Femur (tissue), 1 donor: ENCODE data around the gene NLE1.
"Not testable (repeated sequence)": the region's sequence is repeated elsewhere in the genome, so short reads cannot be mapped to it uniquely, and the experiment has no call there.

Experiments used
- DNase-seq: peaks from one replicate; pipeline ENCODE4 v3.0.0-alpha.2; 2017

Gene NLE1

GRCh38 chr17:35141681-35142466 is at the start of gene NLE1:
TSS of gene NLE1 (minus strand) at chr17:35142303. CDS start at chr17:35142275, 28 bp downstream.
- DNase-seq = peak; percentile 88

DNA sequence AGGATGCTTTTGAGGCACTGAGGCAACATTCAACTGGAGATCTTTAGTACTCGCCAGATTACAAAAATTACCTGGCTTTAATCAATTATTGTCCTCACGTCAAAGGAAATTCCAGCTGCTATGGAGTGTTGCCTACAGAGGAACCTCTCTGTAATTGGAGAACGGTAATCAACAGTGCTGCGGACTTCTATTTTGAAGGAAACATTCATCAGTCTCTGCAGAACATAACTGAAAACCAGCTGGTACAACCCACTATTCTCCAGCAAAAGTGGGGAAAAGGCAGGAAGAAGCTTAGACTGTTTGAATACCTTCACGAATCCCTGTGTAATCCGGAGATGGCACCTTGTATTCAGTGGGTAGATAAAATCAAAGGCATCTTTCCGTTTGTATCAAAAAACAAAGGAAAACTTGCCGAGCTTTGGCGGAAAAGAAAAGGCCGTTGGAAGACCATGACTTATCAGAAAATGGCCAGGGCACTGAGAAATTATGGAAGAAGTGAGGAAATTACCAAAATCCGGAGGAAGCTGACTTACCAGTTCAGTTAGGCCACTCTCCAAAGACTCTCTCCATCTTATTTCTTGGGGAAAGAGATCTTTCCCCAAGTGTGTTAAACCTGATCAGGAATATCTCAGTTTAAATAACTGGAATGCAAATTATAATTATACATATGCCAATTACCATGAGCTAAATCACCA is 49.0 kb upstream of the NLE1 start:
- no peak for DNase-seq

DNA sequence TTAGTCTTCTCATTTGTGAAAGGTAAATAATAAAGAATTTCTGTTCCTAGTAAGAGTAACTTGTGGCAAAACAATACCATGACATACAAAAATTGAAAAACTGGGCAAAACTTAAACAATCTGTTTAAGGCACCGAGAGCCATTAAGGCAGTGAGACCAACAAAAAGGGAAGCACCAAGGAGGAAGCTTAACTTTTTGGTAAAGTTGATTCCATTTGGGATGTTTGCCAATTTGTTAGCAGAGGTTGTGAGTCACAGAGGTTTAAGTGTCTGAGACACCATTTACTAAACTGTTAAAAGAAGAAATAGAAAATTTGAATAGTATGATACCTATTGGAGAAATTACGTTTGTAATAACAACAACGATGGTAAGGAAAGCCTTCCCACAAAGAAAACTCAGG is 47.2 kb upstream of the NLE1 start:
- no peak for DNase-seq

DNA sequence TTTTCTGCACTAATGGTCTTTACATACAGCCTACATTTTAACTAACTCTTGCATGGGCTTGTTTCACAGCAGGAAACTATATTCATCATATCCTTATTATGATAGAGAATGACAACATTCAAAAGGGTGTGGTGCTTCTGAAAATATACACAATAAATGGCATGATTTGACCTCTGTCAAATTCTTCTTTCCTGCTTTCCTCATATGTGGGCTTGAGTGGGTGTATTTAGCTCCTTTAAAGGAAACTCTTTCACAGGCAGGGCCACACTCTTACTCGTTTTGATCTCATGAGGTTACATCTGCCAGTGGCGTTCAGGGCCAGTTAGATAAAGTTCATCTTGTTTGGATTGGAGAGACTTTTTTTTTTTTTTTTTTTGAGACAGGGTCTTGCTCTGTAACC is 46.0 kb upstream of the NLE1 start:
- DNase-seq = no peak

DNA sequence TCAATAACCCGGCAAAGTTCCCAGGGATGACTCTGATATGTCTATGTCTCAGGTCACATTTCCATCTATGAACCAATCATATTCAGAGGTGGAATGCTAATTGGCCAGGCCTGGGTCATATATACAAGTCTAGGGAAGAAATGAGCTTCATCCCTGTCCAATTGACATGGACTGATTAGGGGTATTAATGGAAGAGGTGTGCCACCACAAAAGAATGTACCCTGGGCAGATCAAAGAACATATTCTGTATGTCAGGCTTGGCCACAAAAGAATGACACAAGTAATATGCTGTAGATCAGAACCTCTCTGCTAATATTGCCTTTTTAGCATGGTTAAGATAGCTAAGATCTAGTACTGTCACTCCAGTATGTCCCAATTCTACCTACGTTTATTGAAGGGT is 45.4 kb upstream of the NLE1 start:
- DNase-seq = no peak

DNA sequence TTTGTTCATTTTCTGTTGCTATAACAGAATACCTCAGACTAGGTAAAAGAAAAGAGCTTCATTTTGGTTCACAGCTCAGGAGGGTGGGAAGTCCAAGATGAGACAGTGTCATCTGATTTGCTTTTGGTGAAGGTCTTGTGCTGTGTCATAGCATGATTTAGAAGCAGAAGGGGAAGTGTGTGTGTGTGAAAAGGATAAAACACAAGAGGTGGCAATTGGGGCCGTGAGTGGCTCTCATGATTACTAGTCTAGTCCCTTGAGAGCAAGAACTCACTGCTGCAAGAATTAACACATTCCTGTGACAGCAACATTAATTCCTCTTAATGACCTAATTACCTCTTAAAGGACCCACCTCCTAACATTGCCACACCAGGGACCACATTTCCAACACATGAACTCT is 43.7 kb upstream of the NLE1 start:
- DNase-seq = no peak

GRCh38 chr17:35184274-35184673 is 42.2 kb upstream of the NLE1 start:
- DNase-seq = no peak

GRCh38 chr17:35183332-35183731 is 41.2 kb upstream of the NLE1 start:
- DNase-seq = no peak

DNA sequence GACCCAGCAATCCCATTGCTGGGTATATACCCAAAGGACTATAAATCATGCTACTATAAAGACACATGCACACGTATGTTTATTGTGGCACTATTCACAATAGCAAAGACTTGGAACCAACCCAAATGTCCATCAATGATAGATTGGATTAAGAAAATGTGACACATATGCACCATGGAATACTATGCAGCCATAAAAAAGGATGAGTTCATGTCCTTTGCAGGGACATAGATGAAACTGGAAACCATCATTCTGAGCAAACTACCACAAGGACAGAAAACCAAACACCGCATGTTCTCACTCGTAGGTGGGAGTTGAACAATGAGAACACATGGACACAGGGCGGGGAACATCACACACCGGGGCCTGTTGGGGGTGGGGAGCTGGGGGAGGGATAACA is 37.3 kb upstream of the NLE1 start:
- not testable (repeated sequence) for DNase-seq

DNA sequence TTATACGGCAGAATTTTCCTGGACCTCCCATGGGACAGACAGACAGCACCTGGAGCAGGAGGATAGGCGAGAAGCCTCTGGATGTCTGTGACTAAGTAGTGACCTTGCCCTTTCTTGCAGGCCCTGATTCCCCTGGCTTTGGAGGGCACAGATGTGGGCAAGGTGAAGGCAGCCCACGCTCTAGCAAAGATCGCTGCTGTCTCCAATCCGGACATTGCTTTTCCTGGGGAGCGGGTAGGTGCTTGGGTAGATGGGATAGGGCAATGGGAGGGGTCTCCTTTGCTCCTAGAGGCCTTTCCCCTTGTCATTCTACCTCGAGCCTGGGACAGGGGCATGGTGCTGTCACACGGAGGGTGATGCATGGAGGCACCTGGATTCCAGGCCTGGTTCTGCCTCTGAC is 34.8 kb upstream of the NLE1 start:
- no peak for DNase-seq

GRCh38 chr17:35175638-35176415 is 33.7 kb upstream of the NLE1 start:
- DNase-seq = no peak

- DNase-seq = no peak
Observed at GRCh38 chr17:35174835-35175334, 32.8 kb upstream of the NLE1 start.

DNA sequence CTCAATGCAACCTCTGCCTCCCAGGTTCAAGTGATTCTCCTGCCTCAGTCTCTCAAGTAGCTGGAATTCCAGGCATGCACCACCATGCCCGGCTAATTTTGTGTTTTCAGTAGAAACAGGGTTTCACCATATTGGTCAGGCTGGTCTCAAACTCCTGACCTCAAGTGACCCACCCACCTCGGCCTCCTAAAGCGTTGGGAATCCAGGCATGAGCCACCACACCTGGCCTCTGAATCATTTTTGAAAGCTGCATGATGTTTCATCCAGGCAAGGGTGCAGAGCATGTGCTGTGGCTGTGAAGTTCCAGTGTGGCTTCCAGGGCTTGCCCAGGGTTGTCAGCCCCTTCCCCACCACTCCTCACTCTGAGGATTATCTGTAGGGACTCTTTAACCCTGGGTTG is 30.2 kb upstream of the NLE1 start:
- DNase-seq = not testable (repeated sequence)

DNA sequence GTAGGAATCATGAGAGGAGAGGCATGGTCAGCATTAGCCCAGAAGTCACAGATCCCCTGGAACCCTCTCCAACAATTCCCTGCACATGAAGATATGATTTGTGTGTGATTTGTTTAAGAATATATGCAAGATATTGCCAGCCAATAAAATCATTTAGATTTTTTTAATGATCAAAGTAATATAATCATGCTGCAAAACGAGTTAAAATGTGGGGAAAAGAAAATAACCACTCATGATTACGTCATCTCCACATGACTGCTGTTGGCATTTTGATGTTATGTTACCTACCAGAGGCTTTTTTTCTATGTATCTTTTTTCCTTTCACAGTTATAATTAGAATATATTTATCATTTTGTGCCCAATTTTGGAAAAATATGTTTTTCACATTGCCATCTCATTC is 29.7 kb upstream of the NLE1 start:
- no peak for DNase-seq

DNA sequence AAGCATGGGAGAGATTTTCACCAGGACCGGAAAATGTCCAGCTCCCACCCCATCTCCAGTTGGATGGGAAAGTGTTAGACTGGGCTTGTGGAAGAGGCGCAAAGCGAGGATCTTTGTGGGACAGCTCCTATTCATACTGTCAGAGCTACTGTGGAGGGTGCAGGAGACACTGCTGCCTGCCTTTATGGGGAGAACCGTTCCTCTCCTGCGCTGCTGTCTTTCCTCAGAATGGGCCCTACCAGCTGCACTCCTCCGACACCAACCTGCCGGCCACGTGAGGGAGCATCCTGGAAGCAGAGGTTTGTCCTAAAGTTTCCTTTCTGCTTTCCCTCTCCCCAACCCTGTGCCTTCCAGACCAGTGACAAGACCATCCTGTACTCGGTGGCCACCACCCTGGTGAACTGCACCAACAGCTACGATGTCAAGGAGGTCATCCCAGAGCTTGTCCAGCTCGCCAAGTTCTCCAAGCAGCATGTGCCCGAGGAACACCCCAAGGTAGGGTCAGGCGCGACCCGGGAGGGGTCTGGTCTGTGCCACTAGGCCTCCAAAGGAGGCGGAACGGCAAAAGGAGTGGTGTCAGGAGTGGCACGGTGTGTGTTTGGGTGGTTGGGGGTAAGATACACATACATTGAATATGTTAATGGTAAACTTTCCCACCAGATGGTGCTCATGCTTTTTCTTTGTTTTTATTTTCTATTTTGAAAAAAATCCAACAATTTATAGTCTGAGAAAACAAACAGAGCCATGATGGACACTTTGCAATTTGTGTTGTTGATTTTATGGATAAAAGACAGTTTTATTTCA is 29.1 kb upstream of the NLE1 start:
- DNase-seq = no peak

DNA sequence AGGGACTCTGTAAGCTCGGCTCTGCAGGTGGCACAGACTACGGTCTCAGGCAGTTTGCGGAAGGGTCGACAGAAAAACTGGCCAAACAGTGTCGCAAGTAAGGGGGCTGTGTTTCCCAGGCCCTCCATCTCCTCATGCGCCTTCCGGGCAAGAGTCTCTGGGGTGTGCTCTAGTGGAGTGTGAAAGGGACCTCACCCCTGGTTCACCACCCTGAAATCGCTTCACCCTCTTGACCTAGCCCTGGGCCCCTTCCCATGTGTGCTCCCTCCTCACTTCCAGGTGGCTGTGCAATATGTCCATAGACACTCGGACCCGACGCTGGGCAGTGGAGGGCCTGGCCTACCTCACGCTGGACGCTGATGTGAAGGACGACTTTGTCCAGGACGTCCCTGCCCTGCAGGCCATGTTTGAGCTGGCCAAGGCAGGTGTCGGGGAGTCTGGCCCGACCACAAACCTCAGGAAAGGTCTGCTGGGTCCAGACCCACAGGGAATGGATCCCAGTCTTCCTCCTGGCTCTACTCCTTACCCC is 27.8 kb upstream of the NLE1 start:
- no peak for DNase-seq

DNA sequence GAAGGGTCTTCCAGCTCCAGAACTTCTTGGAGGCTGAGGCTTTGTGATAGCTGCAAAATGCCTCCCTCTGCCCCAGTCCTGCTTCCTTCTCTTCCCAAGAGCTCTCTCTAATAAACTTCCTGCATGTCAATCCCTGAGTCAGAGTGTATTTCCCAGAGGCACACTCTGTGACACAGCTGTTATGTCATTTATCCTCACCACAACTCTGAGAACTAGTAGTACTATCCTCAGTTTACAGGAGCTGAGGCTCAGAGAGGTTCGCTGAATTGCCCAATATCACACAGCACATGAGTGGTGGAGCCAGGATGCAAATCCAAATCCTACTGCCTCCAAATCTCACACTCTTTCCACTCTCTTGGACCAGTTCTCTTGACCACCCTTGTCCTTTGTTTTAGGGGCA is 25.6 kb upstream of the NLE1 start:
- no peak for DNase-seq

GRCh38 chr17:35167046-35167445 is 24.9 kb upstream of the NLE1 start:
- DNase-seq = no peak

DNA sequence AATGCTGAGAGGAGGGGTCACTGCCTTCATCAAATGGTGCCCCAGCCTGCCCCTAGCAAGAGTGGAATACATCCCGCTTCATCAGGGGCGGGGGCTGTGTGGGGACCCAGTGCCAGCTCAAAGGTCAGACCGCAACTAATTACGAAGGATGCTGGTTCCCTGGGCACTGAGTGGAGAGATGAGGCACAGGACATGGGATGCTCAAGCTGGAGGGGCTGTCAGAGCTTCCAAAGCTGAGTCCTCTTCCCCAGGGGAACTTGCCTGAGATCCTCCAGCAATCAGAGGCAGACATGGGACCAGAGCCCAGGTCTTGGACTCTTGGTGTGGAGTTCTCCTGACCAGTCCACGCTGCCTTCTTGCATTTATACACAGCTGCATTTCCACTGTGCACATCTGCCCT is 24.4 kb upstream of the NLE1 start:
- no peak for DNase-seq

DNA sequence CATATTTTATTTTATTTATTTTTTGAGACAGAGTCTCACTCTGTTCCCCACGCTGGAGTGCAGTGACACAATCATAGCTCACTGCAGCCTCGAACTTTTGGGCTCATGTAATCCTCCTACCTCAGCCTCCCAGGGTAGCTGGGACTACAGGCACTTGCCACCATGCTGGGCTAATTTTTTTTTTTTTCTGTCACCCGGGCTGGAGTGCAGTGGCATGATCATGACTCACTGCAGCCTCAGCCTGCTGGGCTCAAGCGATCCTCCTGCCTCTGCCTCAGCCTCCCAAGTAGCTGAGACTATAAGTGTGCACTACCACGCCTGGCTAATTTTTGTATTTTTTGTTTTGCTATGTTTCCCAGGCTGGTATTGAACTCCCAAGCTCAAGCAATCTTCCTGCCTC is 22.6 kb upstream of the NLE1 start:
- no peak for DNase-seq

- no peak for DNase-seq
Observed at GRCh38 chr17:35163886-35164285, 21.8 kb upstream of the NLE1 start.

- no peak for DNase-seq
Observed at GRCh38 chr17:35162755-35163154, 20.7 kb upstream of the NLE1 start.
